NCI-H82 treated with DMSO at 0.1 percent for 48 hours (cell line): ENCODE data around the gene TMEM161A.
A peak's percentile ranks its signal among the peaks of the same experiment; 100 is the strongest.
"Not testable (repeated sequence)": the region's sequence is repeated elsewhere in the genome, so short reads cannot be mapped to it uniquely, and the experiment has no call there.

Experiments used
- DNase-seq: peaks from one replicate; lab custom pipeline; 2025; ENCODE audit not compliant: unreplicated experiment; lab: John Stamatoyannopoulos, UW

TMEM161A gene

GRCh38 chr19:19155495-19156219 is 17.4 kb upstream of the TMEM161A start:
- DNase-seq: no peak

- no peak for DNase-seq
Measured at GRCh38 chr19:19154768-19155494, 16.7 kb upstream of the TMEM161A start.

GRCh38 chr19:19152668-19153384 is 14.5 kb upstream of the TMEM161A start:
- DNase-seq: no peak

- no peak for DNase-seq
Measured at GRCh38 chr19:19151418-19151817, 13.1 kb upstream of the TMEM161A start.

GRCh38 chr19:19149435-19149834 is 11.2 kb upstream of the TMEM161A start:
- DNase-seq: no peak

GRCh38 chr19:19148504-19148903 is 10.2 kb upstream of the TMEM161A start:
- DNase-seq: not testable (repeated sequence)

GRCh38 chr19:19147344-19147743 is 9.1 kb upstream of the TMEM161A start:
- DNase-seq: no peak

GRCh38 chr19:19146865-19147264 is 8.6 kb upstream of the TMEM161A start:
- no peak for DNase-seq

- DNase-seq: peak; percentile 21
Measured at GRCh38 chr19:19145684-19146608, 7.7 kb upstream of the TMEM161A start.

GRCh38 chr19:19145281-19145680 is 7.0 kb upstream of the TMEM161A start:
- no peak for DNase-seq

GRCh38 chr19:19142347-19142746 is 4.1 kb upstream of the TMEM161A start:
- no peak for DNase-seq

GRCh38 chr19:19140476-19140875 is 2.2 kb upstream of the TMEM161A start:
- DNase-seq: no peak

- no peak for DNase-seq
Measured at GRCh38 chr19:19139876-19140229, 1.6 kb upstream of the TMEM161A start.

GRCh38 chr19:19137556-19138108 is 646 bp downstream of the TMEM161A start:
- DNase-seq: no peak

- DNase-seq: not testable (repeated sequence)
Measured at GRCh38 chr19:19135713-19136112, 2.6 kb downstream of the TMEM161A start.

GRCh38 chr19:19134687-19135158 is 3.6 kb downstream of the TMEM161A start:
- peak; percentile 3 for DNase-seq

GRCh38 chr19:19133985-19134384 is 4.3 kb downstream of the TMEM161A start:
- DNase-seq: no peak

- DNase-seq: no peak
Measured at GRCh38 chr19:19132912-19133311, 5.4 kb downstream of the TMEM161A start.

GRCh38 chr19:19131989-19132388 is 6.3 kb downstream of the TMEM161A start:
- DNase-seq: no peak

GRCh38 chr19:19126102-19126501 is 12.2 kb downstream of the TMEM161A start:
- DNase-seq: no peak
